K562 (cell line): Measurements from ENCODE around the gene EMILIN1. TPM values are rescaled to one million over a fixed set of nuclear protein-coding genes. Genes with fewer than 3 reads are reported as not detected.
A peak's percentile ranks its signal among the peaks of the same experiment; 100 is the strongest.

Experiments
- CHD4 ChIP-seq: fragments of 200-600 bp; sonication (generic); IDR thresholded peaks from 3 replicates; pipeline ENCODE4 v1.6.1; 2012; ENCODE audit warnings: low read depth, mild to moderate bottlenecking, mixed read lengths, low read length, inconsistent platforms; ENCODE audit not compliant: insufficient read depth, insufficient replicate concordance, poor library complexity, severe bottlenecking
- CSDE1 ChIP-seq, 2 experiments: fragments of 450-650 bp; IDR thresholded peaks; 2 replicates each; pipeline ENCODE4 v1.6.1; 2016; ENCODE audit warnings: mild to moderate bottlenecking in 1 of 2
- FOSL1 ChIP-seq: fragments of 200-800 bp; sonication (Bioruptor generic); conservative IDR thresholded peaks from 2 replicates; pipeline ENCODE4 v1.6.1; 2016; ENCODE audit warnings: missing genetic modification characterization, missing compliant biosample characterization
- FOXK1 ChIP-seq: sonication (generic); formaldehyde crosslinking; IDR thresholded peaks from 2 replicates; pipeline ENCODE4 v1.8.0; 2022; ENCODE audit warnings: missing genetic modification reagents, mild to moderate bottlenecking, borderline replicate concordance
- MEF2D ChIP-seq: conservative IDR thresholded peaks from 2 replicates; pipeline ENCODE4 v1.6.1; 2016; ENCODE audit warnings: low read depth, missing genetic modification characterization, missing compliant biosample characterization
- NFATC3 ChIP-seq: fragments of 450-650 bp; IDR thresholded peaks from 2 replicates; pipeline ENCODE4 v1.6.1; 2017; ENCODE audit warnings: mild to moderate bottlenecking
- NR2C1 ChIP-seq, 2 experiments: fragments of 450-650 bp; IDR thresholded peaks; 2 replicates each; pipeline ENCODE4 v1.6.1; 2017; ENCODE audit warnings: mild to moderate bottlenecking in 2 of 2, antibody characterized with exemption in 1 of 2, inconsistent platforms in 1 of 2, missing compliant biosample characterization in 1 of 2, missing genetic modification characterization in 1 of 2
- NR4A1 ChIP-seq, 2 experiments: fragments of 250-450 bp in 1 of 2; fragments of 450-650 bp in 1 of 2; sonication (Bioruptor Pico) in 1 of 2; IDR thresholded peaks; 2 replicates each; pipeline versions ENCODE4 v1.4.0 to v1.6.1; 2016 to 2020; ENCODE audit warnings: mild to moderate bottlenecking in 2 of 2, missing compliant biosample characterization in 1 of 2, missing genetic modification characterization in 1 of 2, moderate library complexity in 1 of 2
- PTBP1 ChIP-seq: fragments of 200-400 bp; formaldehyde crosslinking; IDR thresholded peaks from 2 replicates; pipeline ENCODE4 v1.6.1; 2017; ENCODE audit warnings: low read depth, low read length
- ZNF436 ChIP-seq: fragments of 250-450, 450-650 bp; sonication (Bioruptor Pico); formaldehyde crosslinking; IDR thresholded peaks from 2 replicates; pipeline ENCODE4 v1.7.0; 2020; ENCODE audit warnings: mild to moderate bottlenecking
- polyA plus RNA-seq, 8 experiments: library from polyadenylated mRNA; depleted of rRNA in 4 of 8; stranded (reverse) in 5 of 8; unstranded in 3 of 8; fragments of >200 nt; fragmentation: Nextera tagmentation in 2 of 8; fragmentation: Illumina TruSeq in 1 of 8; extraction: Ambion mirVana in 2 of 8; extraction: Trizol in 1 of 8; gene quantifications; 2 replicates each; pipeline versions ENCODE4 v1.2.1 to v1.2.3, GENCODE V29; 2011 to 2014; ENCODE audit warnings: inconsistent platforms in 1 of 8, missing spikeins in 1 of 8
- total RNA-seq, 7 experiments: library from RNA; depleted of rRNA in 6 of 7; stranded (reverse); fragments of >200 nt in 6 of 7; fragmentation: Illumina TruSeq in 2 of 7; extraction: Trizol in 2 of 7; gene quantifications; 2 replicates each; pipeline versions ENCODE4 v1.2.1 to v1.2.3, GENCODE V29; 2011 to 2021; ENCODE audit warnings: low replicate concordance in 1 of 7
- TF ChIP-seq, protein P1 (sequence below): fragments of 450-650 bp; IDR thresholded peaks from 2 replicates; pipeline ENCODE4 v1.6.1; 2016; ENCODE audit warnings: low read depth
- TF ChIP-seq, protein P2 (sequence below): fragments of 450-650 bp; IDR thresholded peaks from 2 replicates; pipeline ENCODE4 v1.6.1; 2014; ENCODE audit warnings: low read depth, mild to moderate bottlenecking, moderate library complexity, borderline replicate concordance
- TF ChIP-seq, protein P3 (sequence below): fragments of 450-650 bp; IDR thresholded peaks from 2 replicates; pipeline ENCODE4 v1.7.0; 2016; ENCODE audit warnings: borderline replicate concordance

The EMILIN1 gene
- total and polyA plus RNA-seq, 9 of the 15 experiments (the other 6 are each of a cell fraction or from before 2014, with no cell fraction given): 0.04 to 2.7 (median 0.54) TPM; not detected in 2

DNA sequence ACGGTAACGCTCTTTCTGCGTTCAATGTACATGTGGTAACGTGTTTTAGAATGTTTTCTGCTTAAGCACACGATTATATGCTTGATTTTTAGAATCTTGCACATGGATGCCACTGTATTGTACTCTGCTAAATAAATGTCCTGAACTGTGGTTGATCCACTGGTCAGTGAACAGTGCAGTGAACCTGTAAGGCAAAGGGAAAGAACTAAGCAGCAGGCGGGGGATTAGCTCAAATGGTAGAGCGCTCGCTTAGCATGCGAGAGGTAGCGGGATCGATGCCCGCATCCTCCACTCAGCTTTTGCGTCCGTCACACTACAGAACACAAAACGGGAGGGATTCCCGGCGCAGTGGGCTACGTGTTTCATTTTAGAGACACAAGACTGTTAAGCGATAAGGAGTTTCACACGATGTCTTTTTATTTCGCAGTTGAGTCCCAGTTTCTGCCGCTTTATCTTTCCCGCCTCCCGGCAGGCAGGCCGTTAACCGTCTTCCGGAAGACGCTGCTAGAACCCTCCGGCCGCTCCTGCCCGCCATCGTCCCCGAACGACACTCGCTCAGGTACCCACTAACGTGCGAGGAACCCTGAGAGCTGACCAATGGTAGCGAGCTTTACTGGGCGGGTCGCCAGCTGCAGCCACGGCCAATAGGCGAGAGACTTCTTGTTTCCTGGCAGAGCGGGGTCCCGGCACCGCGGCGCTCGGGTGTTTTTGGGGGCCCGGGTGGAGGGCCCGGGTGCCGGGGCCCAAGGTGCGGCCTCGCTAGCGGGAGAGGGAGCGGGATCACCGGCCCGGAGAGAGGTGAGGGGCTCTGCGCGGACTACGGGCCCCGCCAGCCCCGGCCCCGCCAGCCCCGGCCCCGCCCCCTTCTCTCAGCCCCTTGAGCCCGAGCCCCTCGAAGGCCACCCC is 27.2 kb upstream of the EMILIN1 start, which contains the start of gene AGBL5 (continued):
- TF ChIP-seq, protein P1, sequence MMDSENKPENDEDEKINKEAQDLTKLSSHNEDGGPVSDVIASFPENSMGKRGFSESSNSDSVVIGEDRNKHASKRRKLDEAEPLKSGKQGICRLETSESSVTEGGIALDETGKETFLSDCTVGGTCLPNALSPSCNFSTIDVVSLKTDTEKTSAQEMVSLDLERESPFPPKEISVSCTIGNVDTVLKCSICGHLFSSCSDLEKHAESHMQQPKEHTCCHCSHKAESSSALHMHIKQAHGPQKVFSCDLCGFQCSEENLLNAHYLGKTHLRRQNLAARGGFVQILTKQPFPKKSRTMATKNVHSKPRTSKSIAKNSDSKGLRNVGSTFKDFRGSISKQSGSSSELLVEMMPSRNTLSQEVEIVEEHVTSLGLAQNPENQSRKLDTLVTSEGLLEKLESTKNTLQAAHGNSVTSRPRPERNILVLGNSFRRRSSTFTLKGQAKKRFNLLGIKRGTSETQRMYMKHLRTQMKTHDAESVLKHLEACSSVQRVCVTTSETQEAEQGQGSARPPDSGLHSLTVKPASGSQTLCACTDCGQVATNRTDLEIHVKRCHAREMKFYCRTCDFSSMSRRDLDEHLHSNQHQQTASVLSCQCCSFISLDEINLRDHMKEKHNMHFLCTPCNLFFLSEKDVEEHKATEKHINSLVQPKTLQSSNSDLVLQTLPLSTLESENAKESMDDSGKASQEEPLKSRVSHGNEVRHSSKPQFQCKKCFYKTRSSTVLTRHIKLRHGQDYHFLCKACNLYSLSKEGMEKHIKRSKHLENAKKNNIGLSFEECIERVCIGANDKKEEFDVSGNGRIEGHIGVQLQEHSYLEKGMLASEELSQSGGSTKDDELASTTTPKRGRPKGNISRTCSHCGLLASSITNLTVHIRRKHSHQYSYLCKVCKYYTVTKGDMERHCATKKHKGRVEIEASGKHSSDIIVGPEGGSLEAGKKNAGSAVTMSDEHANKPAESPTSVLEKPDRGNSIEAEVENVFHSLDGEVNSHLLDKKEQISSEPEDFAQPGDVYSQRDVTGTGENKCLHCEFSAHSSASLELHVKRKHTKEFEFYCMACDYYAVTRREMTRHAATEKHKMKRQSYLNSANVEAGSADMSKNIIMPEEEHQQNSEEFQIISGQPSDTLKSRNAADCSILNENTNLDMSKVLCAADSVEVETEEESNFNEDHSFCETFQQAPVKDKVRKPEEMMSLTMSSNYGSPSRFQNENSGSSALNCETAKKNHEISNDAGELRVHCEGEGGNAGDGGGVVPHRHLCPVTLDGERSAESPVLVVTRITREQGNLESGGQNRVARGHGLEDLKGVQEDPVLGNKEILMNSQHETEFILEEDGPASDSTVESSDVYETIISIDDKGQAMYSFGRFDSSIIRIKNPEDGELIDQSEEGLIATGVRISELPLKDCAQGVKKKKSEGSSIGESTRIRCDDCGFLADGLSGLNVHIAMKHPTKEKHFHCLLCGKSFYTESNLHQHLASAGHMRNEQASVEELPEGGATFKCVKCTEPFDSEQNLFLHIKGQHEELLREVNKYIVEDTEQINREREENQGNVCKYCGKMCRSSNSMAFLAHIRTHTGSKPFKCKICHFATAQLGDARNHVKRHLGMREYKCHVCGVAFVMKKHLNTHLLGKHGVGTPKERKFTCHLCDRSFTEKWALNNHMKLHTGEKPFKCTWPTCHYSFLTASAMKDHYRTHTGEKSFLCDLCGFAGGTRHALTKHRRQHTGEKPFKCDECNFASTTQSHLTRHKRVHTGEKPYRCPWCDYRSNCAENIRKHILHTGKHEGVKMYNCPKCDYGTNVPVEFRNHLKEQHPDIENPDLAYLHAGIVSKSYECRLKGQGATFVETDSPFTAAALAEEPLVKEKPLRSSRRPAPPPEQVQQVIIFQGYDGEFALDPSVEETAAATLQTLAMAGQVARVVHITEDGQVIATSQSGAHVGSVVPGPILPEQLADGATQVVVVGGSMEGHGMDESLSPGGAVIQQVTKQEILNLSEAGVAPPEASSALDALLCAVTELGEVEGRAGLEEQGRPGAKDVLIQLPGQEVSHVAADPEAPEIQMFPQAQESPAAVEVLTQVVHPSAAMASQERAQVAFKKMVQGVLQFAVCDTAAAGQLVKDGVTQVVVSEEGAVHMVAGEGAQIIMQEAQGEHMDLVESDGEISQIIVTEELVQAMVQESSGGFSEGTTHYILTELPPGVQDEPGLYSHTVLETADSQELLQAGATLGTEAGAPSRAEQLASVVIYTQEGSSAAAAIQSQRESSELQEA: peak; percentile 75
- peak in 1 of 2 experiments; percentile 83; a peak in 2 of 4 replicates for TF ChIP-seq CSDE1 (IDR thresholded peaks at IDR 0.05)
- TF ChIP-seq ZNF436: no peak
- no peak for TF ChIP-seq CHD4
- peak; percentile 85 for TF ChIP-seq FOXK1 (CRISPR knock-in tag)
- TF ChIP-seq NR4A1 (CRISPR knock-in tag; IDR thresholded peaks at IDR 0.05): peak; percentile 86
- no peak; the same call in 1 of the 2 replicates for TF ChIP-seq NR4A1 (tag; IDR thresholded peaks at IDR 0.05)
- peak; percentile 73 for TF ChIP-seq MEF2D (tag)
- TF ChIP-seq NR2C1 (IDR thresholded peaks at IDR 0.05): 0 out of 2 replicates have a peak, but pooled peaks have one; percentile 17
- TF ChIP-seq NR2C1 (tag; IDR thresholded peaks at IDR 0.05): 0 out of 2 replicates have a peak, but pooled peaks have one; percentile 54
- TF ChIP-seq, protein P2, sequence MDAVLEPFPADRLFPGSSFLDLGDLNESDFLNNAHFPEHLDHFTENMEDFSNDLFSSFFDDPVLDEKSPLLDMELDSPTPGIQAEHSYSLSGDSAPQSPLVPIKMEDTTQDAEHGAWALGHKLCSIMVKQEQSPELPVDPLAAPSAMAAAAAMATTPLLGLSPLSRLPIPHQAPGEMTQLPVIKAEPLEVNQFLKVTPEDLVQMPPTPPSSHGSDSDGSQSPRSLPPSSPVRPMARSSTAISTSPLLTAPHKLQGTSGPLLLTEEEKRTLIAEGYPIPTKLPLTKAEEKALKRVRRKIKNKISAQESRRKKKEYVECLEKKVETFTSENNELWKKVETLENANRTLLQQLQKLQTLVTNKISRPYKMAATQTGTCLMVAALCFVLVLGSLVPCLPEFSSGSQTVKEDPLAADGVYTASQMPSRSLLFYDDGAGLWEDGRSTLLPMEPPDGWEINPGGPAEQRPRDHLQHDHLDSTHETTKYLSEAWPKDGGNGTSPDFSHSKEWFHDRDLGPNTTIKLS: peak; percentile 94
- 0 out of 2 replicates have a peak, but pooled peaks have one; percentile 49 for TF ChIP-seq NFATC3
- no peak for TF ChIP-seq PTBP1
- peak; percentile 67 for TF ChIP-seq FOSL1 (tag)
- TF ChIP-seq, protein P3, sequence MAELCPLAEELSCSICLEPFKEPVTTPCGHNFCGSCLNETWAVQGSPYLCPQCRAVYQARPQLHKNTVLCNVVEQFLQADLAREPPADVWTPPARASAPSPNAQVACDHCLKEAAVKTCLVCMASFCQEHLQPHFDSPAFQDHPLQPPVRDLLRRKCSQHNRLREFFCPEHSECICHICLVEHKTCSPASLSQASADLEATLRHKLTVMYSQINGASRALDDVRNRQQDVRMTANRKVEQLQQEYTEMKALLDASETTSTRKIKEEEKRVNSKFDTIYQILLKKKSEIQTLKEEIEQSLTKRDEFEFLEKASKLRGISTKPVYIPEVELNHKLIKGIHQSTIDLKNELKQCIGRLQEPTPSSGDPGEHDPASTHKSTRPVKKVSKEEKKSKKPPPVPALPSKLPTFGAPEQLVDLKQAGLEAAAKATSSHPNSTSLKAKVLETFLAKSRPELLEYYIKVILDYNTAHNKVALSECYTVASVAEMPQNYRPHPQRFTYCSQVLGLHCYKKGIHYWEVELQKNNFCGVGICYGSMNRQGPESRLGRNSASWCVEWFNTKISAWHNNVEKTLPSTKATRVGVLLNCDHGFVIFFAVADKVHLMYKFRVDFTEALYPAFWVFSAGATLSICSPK: peak; percentile 14; the same call in 1 of the 2 replicates
